ENCODE data around the gene DKKL1. TPM values are rescaled to one million over a fixed set of nuclear protein-coding genes. Genes with fewer than 3 reads are reported as not detected.

DKKL1 gene
- total and polyA plus RNA-seq, 12 donors, result 0.20 to 0.54 (median 0.24) TPM; not detected in 8

DNA sequence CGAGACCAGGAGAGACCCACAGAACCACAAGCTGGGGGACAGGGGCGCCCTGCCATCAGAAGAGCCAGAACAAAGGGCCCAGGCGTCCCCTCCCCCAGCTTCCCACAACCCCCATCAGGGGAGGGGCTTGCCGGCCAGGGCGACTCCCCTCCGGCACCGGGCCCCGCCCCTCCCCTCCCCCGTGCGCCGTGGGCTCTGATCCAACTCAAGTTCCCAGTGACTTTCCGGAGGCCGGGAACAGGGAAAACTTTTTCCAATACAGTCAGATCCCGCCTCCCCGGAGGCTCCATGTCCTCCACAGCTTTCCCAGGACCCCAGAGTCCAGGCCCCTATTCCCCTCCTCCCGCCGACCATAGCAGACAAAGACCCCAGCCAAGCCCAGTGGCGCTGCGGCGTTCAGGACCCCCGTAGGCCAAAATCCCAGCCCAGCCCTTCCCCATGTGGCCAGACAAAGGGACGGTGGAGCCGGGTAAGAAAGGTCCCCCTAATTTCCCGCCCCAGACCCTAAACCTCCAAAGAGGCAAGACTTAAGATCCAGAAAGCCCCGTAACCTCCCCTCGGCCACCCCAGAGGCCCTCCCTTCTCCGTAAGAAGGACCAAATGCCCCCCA, 2.1 kb upstream of the DKKL1 start:
- H3K4me3 ChIP-seq, result peak overlapping the region; percentile 65 to 97 (median 82)
- peaks cover 0 to 38% (median 17%) of the 10 kb centered on the region in 9 donors for H3K4me1 ChIP-seq
- intact Hi-C loops (cut with DNase I), result loop anchor here in 3 of 10 donors (2.0 to 5.0 kb wide), 3 partner anchors 23 to 489 kb away; partner anchors contain the start of gene PPP1R15A (in 1 of the 3)

DNA sequence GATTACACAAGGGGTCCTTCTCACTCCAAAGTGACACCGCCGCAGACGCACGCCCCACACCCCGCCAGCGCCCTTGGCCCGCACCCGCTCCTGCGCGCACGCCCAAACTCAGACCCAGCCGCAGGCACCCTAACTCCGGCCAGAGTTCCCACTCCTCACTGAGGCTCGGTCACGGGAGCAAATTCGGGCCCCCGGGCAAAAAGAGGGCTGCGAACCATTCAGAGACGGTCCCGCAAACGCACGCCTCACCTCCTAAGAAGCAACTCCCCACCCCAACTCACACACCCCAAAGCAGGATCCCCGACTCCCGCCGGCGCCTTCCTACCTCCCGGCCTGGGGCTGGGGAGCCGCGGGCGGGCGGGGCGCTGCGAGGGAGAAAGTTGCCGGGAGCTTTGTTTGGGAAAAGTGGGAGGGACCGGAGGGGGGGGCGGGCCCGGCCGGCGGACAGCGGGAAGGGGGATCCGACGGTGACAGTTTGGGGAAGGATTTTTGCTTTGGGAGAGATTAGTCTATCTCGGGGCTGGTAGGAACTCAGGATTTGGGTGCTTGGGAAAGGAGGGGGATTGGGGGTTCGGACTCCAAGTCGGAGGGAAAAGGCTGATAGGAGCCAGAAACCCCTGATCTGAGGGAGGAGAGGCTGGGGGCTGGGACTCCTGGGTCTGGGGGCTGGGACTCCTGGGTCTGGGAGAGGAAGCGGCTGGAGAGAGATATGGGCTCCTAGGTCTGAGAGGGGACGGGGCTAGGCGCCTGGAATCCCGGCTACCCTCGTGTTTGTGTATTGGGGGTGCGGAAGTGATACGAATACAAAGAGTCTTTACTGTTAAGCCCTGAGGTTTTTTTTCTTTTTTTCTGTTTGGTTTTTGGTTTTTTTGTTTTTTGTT, 1.4 kb upstream of the DKKL1 start, which contains the start of gene TEAD2:
Gene TEAD2, minus strand, starts transcription at position 369 of the 881 bp plus-strand sequence. CDS start 2,341 bp downstream, outside the sequence.
- ATAC-seq (peak; percentile 39 to 82 (median 74)), DNase-seq (peak; percentile 84 to 90)
- peaks cover 0 to 31% (median 0%) of the 10 kb centered on the region in 7 donors for H3K27me3 ChIP-seq
- H3K4me3 ChIP-seq, result peak within 1 kb of the TSS; percentile 65 to 97 (median 82)
- 0 to 1% methylated on average over 52 of the region's 52 CpGs for WGBS, 2 donors
- TF ChIP-seq, protein P1, sequence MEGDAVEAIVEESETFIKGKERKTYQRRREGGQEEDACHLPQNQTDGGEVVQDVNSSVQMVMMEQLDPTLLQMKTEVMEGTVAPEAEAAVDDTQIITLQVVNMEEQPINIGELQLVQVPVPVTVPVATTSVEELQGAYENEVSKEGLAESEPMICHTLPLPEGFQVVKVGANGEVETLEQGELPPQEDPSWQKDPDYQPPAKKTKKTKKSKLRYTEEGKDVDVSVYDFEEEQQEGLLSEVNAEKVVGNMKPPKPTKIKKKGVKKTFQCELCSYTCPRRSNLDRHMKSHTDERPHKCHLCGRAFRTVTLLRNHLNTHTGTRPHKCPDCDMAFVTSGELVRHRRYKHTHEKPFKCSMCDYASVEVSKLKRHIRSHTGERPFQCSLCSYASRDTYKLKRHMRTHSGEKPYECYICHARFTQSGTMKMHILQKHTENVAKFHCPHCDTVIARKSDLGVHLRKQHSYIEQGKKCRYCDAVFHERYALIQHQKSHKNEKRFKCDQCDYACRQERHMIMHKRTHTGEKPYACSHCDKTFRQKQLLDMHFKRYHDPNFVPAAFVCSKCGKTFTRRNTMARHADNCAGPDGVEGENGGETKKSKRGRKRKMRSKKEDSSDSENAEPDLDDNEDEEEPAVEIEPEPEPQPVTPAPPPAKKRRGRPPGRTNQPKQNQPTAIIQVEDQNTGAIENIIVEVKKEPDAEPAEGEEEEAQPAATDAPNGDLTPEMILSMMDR (IDR thresholded peaks at IDR 0.05), result no peak
- peaks cover 0 to 24% (median 10%) of the 10 kb centered on the region in 9 donors for H3K36me3 ChIP-seq
- H3K4me1 ChIP-seq, result peaks cover 0 to 33% (median 14%) of the 10 kb centered on the region in 9 donors
- intact Hi-C loops (cut with DNase I), result loop anchor here in 3 of 10 donors (2.0 to 5.0 kb wide), 3 partner anchors 23 to 490 kb away; partner anchors contain the start of gene PPP1R15A (in 1 of the 3)
- H3K27ac ChIP-seq, result peak within 1 kb of the TSS; percentile 91 to 99 (median 96)
- H3K9me3 ChIP-seq, result no peaks in the 10 kb centered on the region

More for the DNA sequence above, 2.1 kb upstream of the DKKL1 start:
- H3K27me3 ChIP-seq, result peaks cover 0 to 31% (median 0%) of the 10 kb centered on the region in 7 donors
- peaks cover 0 to 26% (median 10%) of the 10 kb centered on the region in 9 donors for H3K36me3 ChIP-seq
- DNase-seq, result peak; percentile 89 to 92
- WGBS, 2 donors, result 1 to 2% methylated on average over 17 to 27 of the region's 27 CpGs
- peak; percentile 44 to 73 (median 65) for ATAC-seq
- peak overlapping the region; percentile 91 to 99 (median 96) for H3K27ac ChIP-seq
- H3K9me3 ChIP-seq, result no peaks in the 10 kb centered on the region
- TF ChIP-seq, protein P1 (IDR thresholded peaks at IDR 0.05), result no peak

DNA sequence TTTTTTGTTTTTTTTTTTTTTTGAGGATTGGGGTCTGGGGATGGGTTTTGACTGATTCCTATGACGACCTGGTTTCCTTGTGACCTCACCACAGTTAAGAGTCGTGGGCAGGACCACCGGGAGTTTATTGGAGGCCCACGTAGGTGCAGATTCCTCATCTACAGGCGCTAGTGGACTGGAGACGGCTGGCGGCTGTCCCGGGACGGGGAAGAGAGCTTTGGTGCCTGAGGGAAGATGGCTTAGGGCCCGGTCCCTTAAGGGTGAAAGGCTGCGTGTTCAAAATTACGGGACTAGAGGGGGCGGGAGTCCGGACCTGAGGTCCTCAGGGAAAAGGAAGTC, 779 bp upstream of the DKKL1 start:
- Histone ChIP-seq H3K9me3 (peaks cover 0 to under 1% (median 0%) of the 10 kb centered on the region in 11 donors), H3K4me1 (peaks cover 0 to 27% (median 11%) of the 10 kb centered on the region in 9 donors), H3K27ac (peak overlapping the region; percentile 91 to 99 (median 96)), H3K27me3 (peaks cover 0 to 31% (median 0%) of the 10 kb centered on the region in 7 donors), H3K4me3 (peak overlapping the region in 9 of 10 donors; percentile 65 to 97 (median 82)), H3K36me3 (peaks cover 0 to 18% (median 10%) of the 10 kb centered on the region in 9 donors)
- ATAC-seq (peak in 5 of 8 donors; percentile 5 to 19 (median 12)), DNase-seq (peak; percentile 51 to 62)
- TF ChIP-seq, protein P1 (IDR thresholded peaks at IDR 0.05), result no peak
- WGBS, 2 donors, result 0 to 1% methylated on average over 14 of the region's 14 CpGs
- intact Hi-C loops (cut with DNase I), result loop anchor here in 3 of 10 donors (2.0 to 5.0 kb wide), 3 partner anchors 24 to 491 kb away; partner anchors contain the start of gene PPP1R15A (in 1 of the 3)
